ENCODE results near the gene COL1A1.
A peak's percentile ranks its signal among the peaks of the same experiment; 100 is the strongest.

Gene COL1A1

DNA sequence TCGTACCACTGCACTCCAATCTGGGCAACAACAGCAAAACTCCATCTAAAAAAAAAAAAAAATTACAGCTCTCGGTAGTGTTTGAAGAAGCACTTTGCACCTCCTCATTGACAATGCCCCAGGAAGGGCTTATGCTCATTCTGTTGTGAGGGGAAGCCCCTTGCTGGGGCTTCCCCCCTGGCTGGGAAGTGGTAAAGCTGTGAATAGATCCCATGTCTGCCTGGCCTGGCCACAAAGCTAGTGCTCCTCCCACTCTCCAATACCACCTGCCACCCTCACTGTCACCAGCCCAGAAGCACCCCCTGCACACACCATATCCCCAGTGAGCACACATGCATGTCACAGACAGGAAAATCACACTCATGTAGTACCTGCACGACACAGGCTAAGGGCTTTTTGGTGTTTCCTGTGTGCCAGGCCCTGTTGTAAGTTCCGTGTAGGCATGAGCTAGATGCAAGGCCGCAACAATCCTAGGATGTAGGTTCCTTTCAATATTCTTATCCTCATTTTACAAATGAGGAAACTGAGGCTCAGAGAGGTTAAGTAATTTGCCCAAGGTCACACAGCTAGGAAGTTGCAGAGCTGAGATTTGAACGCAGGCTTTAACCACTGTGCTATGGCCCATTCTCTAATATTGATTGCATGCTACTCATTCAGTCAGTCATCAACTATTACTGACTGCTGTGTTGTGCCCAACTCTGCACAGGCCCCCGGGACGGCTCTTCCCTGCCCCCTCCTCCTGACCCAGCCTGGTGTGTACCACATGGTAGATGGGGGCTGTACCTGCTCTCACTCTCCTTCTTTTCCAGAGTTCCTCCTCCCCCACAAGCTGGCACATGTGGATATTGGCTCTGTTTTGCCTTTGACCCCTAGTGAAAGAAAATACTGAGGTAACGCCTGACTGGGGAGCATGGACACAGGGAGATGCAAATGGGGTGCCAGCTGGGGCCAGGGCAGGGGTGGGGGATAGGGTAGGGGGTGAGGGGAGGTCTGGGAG, 11.9 kb upstream of the COL1A1 start:
- peak; percentile 64 to 73 for DNase-seq

DNA sequence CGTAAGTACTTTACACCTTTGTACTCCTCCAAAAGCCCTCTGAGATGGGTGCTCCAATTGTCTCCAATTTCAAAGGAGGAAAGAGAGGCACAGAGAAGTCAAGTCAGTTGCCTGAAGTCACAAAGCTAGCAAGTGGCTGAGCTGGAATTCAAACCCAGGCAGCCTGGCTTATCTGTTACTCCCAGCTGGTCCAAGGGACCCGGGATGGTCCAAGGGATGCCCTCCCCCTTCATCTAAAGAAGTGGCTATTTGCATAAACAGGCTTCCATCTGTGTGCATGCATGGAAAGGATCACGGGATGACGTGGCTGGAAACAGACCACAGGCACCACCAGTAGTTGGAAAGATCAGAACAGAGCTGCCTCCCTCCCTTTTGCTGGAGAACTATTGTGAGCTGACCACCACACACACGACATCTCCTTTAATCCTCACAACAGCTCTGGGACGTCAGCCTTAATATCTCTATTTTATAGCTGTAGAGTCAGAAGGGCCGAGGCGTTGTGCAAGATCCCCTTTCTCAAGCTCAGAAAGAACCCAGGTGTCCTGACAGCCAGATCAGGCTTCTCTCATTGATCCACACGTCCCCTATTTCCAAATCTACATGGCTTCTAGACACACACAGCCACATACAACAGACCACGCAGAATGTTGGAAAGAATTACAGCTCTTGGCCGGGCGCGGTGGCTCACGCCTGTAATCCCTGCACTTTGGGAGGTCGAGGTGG, 10.9 kb upstream of the COL1A1 start:
- no peak for DNase-seq

DNA sequence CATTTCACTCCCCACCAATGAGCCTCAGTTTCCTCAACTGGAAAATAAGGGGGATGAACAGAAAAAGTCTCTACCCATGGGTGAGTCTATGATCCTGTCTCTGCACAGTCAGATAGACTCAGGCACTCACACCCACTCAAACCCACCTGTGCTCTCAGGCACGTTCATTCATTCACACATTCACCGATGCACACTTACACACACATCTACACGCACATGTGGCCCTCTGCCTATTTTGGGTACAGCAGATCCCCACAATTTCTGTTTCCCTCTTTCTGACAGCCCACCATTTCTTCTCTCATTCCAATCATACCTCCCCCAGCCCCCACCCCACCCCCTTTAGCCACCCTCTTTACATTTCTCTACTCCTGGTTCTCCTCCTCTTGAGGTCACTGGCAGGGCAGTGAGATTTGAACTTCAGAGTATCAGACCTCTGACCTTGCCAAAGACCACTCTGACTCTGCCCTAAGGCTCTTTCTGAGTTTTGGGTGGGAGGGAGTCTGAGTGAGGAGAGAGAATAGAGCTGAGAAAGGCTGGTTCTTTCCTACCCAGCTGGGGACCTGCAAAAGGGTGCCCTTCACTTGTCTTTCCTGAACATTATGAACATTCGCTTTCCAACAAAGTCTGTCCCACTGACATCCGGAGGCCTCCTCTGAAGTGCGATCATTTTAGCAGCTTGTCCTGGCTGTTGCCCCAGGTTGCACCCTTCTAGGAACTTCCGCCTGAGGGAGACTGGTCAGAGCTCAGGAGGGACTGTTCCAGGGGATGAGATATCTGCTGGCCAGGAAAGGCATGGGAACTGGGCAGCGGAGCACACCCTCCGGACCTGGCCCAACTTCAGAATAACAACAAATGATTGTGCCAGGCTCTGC, 10.1 kb upstream of the COL1A1 start:
- DNase-seq: no peak

DNA sequence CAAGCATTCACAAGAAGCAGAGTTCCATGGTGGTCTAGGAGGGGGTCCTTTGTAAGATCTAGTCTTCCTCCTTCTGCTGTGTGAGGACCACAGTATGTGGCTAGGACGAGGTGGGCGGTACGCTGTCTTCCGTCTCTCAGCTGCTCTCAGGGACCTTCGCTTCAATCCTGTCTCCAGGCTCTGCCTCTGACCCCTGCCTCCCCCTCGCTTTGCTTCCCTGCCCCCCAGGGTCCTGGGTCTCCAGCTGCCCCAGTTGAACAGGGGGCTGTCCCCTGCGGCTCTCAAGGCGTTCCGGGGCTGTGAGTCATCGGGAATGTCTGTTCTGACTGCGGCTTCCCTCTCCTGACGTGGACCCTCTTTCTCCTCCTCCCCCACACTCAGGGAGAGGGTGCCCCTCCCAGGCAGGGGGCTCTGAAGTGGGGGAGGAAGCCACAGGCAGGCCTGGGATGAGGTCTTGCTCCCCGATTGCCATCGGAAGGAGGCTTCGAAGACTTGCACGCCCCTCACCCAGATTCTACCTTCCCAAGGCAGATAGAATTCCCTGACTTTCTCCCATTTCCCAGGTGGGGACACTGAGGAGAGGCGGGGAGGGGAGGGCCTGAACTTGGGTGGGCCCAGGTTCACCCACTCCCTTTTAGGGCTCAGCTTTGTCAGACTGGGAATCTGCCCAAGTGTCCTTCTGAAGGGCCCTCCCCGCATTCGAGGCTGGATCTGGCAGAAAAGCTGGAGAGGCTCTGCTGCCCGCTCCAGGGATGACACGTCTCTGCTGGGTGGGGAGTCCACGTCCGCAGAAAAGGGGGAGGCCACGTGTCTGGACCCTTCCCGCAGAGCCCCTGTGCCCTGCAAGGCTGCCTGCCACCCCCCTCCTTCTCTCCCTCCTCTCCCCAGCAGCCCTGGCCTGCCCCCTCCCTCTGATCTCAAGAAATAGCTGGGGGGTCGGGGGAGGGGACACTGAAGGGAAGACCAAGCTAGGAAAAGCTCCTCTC, 9.1 kb upstream of the COL1A1 start:
- no peak for DNase-seq

DNA sequence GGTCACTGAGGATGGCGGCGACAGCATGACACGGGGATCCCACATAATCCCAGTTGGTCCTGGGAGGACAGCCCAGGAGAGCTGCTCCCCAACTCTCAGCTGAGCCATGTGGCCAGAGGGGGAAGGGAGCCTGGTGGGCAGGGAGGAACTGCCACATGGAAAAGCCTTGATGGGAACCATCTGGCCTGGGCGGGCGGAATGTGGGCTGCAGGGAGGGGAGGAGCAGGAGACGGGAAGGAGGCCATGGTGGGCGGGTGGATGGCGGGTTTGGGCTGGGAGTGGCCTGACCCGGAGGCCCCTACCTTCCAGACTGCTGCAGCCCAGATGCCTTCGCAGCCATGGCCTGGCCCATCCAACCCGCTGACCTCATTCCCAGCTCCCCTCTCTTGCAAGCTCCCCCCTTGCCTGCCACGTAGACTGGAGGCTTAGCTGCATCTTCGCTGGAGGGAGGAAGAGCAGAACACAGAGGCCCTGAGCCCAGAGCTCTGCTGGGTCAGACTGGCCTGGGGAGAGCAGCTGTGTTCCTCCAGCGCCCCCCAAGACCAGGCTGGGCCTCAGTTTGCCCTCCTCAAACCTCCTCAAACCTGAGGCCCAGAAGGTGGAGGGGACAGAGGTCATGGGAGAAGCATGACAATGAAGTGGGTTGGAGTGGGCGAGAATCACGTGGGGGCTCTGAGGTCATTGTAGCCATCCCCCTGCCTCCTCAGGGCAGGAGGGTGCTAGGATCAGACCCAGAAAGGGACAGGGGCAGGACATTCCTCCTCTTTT, 8.2 kb upstream of the COL1A1 start:
- DNase-seq: peak; percentile 34 to 76

DNA sequence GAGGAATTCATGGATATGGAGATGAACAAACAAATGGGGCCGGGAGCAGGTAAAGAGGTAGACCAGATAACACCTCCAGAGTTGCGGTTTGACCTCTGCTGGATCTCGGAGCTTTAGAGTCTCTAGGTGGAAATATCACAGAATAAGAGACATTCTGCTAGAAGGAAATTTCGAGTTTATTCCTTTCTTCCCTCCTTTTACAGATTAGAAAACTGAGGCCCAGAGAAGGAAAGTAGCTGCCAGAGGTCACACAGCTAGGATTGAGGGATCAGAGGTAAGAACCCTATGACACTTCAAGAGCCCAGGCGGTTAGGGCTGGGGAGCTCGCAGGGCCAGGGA, 7.7 kb upstream of the COL1A1 start:
- no peak for DNase-seq

DNA sequence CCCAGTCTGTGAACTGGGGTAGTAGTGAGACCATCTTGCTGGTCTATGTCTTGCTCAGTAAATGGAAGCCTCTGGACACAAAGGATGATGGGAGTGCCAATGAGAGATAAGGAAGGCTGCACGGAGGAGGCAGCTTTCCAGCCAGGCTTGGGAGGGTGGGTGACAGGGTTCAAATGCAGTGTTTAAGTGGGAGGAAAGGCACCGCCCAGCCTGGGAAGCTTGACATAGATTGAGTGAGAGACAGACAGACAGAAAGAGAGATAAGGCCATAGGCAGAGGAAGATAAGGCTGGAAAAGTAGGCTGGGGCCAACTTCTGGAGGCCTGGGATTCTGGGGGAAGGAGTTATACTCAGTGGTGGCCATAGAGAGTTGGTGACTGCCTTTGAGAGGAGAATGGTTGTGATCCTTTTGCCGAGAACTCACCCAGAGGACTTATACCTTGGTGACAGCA, 7.2 kb upstream of the COL1A1 start:
- no peak for DNase-seq

DNA sequence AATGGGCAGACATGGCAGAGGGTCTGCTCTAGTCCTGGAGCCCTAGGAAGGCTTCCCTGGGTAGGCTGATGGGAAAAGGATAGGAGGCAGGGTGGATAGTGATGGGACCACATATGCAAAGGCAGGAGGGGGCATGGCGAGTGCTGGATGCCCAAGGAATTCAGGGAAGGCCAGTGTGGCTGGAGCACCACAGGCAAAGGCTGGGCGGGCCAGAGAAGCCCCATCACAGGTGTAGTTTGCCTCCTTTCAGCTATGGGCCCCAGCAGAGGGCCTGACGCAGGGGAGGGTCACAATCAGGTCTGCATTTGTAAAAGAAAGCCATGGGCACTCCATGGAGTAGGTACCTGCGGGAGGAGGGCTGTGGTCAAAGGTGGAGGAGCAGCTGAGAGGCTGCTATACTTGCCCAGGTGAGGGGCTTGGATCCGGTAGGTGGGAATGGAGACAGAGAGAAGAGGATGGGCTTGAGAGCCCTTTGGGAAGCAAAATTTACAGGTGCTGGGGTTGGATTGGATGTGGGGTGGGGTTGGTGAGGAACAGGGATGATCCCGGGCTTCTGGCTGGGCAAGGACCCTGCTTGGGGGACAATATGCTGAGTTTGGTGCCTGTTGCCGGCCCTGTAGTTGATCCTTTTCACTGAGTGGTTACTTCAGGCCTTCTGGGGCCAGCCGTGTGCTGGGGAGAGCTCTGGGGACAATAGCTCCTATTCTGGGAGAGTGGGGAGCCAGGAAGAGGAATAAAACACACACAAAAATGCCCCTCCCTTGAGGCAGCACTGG, 6.5 kb upstream of the COL1A1 start:
- DNase-seq: no peak

DNA sequence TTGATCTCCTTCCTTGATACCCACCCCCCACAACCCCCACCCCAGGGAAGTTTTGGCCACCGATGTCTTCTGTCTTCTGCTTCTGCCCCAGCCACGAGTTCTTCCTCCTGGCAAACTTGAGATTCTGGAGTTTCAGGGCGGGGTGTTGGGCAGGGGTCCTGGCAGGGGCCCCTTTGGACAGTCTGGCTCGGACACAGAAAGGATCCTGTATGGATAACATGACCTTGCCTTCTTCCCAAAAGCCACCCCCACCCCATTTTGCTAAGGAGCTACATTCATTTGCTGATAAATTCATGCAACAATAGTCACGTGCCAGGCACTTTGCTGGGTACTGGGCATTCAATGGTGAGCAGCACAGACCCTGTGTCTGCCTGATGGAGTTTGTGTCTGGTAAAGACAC, 5.9 kb upstream of the COL1A1 start:
- no peak for DNase-seq

DNA sequence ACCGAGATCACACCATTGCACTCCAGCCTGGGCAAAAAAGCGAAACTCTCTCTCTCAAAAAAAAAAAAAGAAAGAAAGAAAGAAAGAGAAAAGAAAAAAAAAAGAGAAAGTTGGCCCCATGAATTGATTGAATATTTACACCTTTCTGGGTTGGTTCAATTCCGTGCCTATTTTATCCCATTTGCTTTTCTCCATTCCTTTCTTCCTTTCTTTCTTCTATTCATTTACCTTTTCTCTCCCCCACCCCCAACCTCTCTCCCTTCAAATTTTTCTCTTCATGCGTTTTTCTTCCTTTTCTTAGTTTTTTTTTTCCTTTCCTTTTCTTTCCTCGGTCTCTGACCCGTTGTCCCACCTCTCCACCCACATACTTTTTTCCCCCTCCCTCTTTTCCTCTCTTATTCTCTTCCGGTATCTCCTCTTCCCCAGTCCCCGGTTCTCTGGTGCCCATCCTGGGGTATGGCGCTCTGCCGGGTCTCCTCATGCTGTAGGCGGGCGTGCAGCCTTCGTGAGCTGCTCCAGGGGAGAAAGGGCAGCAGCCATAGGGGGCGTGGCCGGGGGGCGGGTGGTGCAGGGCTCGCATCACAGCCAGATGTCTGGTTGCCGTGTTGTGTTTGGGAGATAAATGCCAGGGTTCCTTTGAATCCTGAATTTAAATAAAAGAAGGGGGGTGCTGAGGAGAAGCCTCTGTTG, 5.3 kb upstream of the COL1A1 start:
- peak in 1 of 2 experiments; percentile 60 for DNase-seq

DNA sequence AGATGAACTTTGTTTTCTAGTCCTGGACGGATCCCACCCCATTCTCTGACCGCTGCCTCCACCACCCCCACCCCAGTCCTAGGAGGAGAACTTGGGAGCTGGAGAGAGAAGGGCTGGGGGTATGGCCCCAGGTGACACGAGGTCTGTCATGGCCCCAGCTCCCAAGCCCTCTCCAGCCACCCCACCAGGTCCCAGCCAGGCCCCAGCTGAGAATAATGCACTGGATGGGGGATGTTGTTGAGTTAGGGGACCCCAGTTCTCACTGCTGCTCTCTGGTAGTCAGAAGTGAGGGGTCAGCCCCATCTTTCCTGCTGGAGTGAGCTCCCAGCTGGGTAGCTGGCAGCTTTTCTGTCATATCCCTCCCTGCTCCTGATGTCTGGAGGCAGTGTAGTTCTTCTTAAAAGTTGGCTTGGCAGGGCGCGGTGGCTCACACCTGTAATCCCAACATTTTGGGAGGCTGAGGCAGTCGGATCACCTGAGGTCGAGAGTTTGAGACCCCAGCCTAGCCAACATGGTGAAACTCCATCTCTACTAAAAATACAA, 4.6 kb upstream of the COL1A1 start:
- no peak for DNase-seq

DNA sequence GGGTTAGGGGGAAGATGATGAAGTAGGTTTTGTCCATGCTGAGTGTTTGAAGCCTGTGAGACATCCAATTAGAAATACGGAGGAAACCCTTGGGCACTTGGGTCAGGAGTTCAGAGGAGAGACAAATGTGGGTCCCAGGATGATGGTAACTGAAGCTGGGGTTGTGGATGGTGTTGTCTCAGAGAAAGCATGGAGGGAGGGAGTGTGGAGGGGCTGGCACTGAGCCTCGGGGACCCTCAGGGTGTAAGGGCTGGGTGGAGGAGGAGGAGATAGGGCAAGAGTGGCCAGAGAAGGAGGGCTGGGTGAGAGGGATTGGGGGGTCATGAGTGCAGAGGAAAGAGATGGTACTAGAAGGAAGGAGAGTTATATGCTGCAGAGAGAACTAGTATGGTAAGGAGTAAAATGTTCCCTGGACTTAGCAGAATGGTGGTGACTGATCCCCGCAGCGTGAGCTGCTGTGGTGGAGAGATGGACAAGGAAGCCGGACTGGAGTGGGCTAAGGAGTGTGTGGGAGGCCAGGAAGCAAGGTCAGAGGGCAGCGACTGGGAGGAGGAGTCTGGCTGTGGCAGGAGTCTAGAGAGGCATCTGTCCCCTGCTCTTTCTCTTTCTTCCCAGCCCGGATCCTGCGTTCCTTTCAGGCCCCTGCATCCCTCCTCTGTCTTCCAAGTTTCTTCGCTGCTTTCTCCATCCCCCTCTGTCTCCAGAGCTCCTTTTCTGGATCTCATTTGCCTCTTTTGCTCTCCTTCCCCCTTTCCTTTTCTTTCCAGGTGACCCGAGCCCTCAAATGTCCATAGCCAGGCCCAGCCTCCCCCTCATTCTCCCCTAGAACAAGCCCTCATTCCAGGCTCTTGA, 3.9 kb upstream of the COL1A1 start:
- no peak for DNase-seq

DNA sequence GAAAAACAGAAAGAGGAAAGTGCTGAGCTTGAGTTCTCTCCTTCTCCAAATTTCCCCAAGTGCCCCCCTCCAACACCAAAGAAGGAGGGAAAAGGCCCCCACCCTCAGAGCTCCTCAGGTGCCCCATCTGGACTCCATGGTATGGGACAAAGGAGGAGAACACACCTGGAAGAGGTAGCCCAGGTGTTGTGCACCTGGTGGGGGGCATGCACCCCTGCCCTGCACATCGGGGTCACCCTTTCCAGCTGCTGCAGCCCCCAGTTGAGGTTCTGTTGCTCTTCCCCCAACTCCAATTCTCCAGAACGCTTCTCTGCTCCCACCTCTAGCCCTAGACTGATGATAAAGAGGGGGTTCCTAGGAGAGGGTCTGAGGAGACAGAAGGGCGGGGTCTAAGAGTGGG, 3.0 kb upstream of the COL1A1 start:
- no peak for DNase-seq

DNA sequence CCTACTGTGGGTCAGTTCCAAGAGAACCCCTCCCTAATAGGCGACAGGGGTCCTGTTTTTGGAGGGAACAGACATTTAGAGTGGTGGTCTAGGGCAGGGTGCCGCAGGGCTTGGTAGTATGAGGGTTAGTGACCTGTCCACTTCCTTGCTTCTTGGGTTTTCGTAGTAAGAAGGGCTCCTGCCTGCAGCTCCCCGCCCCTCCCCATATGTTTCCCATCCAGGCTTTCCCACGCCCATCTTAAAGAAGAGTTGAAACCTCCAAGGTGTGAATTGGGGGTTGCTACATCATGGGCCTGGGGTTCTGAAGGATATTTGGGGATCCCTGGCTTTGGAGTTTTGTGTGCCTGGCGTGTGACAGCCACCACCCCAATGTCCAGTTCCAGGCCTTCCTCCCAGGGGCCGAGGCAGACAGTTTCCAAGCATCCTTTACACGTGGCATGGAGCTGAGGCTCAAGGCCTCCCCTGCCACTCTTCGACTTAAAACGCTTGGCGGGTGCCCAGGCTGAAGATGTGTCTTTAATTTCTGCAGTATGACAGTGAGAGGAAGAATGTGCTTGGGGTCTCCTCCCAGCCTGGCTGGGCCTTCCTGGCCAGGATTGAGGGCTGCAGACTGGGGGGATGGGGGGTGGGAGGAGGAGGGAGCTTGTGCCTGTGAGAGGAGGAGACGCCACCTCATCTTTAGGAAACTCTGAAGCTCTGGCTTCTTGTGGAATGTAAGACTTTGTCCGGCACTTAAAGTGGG, 2.3 kb upstream of the COL1A1 start:
- no peak for DNase-seq

DNA sequence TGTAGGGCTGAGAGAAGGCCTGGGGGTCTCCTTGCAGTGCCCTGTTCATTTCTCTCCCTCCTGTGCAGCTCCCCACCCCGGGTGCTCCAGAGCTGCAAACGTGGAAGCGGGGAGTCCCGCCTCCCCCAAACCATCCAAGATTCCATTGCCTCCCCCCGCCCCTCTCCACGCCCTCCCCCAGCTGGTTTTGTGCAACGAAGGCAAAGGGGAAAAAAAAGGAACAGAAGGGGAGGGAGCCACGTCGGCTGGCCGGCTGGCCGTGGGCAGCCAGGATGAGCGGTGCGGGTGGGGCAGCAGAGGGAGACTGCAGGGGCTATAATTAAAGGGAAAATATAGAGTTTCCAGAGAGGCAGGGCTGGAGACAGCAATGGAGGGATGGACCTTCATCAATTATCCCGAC, 1.7 kb upstream of the COL1A1 start:
- no peak for DNase-seq

DNA sequence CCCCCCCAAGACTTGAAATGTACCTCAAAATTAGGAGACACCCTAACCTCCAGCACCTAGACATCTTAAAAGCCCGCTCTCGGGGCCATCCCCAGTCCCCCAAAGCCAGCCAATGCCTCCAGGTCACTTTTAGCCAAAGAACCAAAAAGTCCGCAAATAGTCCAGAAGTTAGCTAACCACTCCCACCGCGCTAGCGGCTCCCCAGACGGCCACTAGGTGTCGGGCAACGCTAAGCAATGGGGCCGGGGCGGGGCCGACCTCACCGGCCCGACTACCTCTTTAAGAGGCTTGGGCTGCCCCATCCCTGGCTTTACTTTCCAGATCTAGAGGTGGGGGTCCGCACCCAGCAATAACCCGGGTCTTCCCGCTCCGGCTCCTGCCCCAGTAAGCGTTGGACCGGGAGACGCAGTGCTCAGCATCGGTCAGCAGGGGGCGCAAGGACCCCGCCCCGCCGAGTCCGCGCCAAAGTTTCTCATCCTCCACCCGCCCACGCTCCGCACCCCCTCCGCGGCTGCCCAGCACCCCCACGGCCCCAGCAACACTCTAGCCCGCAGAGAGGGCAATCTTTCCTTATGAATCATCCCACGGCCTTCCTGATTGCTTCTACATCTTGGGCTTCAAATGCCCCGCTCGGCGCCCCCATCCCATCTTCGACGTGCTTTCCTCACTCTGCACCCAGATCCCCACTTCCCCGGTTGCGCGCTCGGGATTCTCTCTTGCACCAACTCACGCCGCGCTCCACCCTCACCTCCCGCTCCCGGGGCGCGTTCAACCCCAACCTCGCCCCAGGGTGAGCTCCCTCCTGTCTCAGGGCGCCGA, 765 bp downstream of the COL1A1 start:
- DNase-seq: peak; percentile 60 to 77

Measured in NCI-H524 (cell line).